ENCODE results near the gene REEP2. TPM values are rescaled to one million over a fixed set of nuclear protein-coding genes. Genes with fewer than 3 reads are reported as not detected.

The REEP2 gene
- total RNA-seq, 1 donor from 2014 or later = 17.2 TPM

DNA sequence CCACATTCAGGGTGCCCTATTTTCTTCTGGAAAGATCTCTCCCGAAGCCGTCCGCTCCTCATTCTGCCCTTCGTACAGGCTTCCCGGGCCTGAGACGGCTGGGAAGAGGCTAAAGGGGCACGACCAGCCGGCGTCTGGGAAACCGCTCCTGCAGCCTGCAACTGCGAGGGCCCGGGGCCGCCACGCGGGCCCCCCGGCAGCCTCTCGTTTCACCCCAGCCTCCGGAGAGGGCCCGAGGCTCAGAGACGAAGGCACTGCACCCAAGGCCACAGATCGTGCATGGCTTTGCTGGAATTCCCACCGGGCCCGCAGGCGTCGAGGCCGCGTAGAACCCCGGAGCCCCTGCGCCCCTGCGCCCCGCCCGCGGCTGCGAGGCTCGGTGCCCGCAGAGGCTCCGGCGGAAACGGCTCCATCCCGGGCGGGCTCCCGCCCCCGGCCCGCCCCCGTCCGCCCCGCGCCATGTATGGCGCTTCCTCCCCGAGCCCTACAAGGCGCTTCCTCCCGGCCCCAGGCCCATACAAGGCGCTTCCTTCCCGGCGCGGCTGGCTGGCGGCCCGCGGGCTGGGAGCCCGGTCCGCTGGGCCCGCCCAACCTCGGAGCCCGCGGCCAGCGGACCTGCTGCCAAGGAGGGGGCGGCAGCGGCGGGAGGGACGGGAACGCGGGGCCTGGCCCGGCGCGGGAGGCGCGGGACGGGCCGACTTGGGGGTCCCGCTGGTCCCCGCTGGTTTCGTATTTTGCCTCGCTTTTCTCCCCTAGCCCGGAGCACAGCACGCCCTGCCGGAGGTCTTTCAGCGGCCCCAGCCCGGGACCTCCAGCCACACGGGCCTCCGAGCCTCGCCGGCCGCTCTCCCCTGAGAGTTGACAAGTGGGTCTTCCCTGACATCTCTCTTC, 53.1 kb downstream of the REEP2 start:
- Mint-ChIP-seq H3K4me3 (ENCODE audit: unreplicated experiment) (peak overlapping the region; percentile 81), H3K27ac (ENCODE audit: unreplicated experiment) (no peak overlapping the region), H3K9me3 (ENCODE audit: unreplicated experiment) (no peaks in the 10 kb centered on the region), H3K27me3 (ENCODE audit: low read depth, unreplicated experiment) (peaks cover 29% of the 10 kb centered on the region), H3K4me1 (ENCODE audit: low read depth, unreplicated experiment) (peaks cover 10% of the 10 kb centered on the region), H3K36me3 (ENCODE audit: low read depth, unreplicated experiment) (no peaks in the 10 kb centered on the region)
- Histone ChIP-seq H3K9ac (ENCODE audit: low read length) (peak overlapping the region; percentile 81), H3K27me3 (ENCODE audit: insufficient read depth, low read length) (no peaks in the 10 kb centered on the region), H4K20me1 (ENCODE audit: insufficient read depth, low read length) (no peaks in the 10 kb centered on the region), H3K9me3 (ENCODE audit: insufficient read depth, low read depth, low read length) (no peaks in the 10 kb centered on the region), H3K4me3 (ENCODE audit: insufficient read depth, low read depth, low read length) (peak overlapping the region; percentile 61), H3K4me2 (ENCODE audit: low read length) (peak overlapping the region; percentile 87), H3K79me2 (ENCODE audit: insufficient read depth, low read length) (no peaks in the 10 kb centered on the region), H3K36me3 (ENCODE audit: insufficient read depth, low read length) (no peaks in the 10 kb centered on the region), H3K27ac (ENCODE audit: low read depth, low read length) (peak overlapping the region; percentile 31), H2AFZ (ENCODE audit: low read depth, low read length) (peak overlapping the region; percentile 67), H3K4me1 (ENCODE audit: insufficient read depth, low read length) (peaks cover 25% of the 10 kb centered on the region)
- FAIRE-seq (no peak), DNase-seq (ENCODE audit: low read depth) (peak; percentile 84)
- TF ChIP-seq, protein P1, sequence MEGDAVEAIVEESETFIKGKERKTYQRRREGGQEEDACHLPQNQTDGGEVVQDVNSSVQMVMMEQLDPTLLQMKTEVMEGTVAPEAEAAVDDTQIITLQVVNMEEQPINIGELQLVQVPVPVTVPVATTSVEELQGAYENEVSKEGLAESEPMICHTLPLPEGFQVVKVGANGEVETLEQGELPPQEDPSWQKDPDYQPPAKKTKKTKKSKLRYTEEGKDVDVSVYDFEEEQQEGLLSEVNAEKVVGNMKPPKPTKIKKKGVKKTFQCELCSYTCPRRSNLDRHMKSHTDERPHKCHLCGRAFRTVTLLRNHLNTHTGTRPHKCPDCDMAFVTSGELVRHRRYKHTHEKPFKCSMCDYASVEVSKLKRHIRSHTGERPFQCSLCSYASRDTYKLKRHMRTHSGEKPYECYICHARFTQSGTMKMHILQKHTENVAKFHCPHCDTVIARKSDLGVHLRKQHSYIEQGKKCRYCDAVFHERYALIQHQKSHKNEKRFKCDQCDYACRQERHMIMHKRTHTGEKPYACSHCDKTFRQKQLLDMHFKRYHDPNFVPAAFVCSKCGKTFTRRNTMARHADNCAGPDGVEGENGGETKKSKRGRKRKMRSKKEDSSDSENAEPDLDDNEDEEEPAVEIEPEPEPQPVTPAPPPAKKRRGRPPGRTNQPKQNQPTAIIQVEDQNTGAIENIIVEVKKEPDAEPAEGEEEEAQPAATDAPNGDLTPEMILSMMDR (IDR thresholded peaks at IDR 0.05; ENCODE audit: insufficient read depth, low read depth, low read length) = no peak
- TF ChIP-seq EZH2 (IDR thresholded peaks at IDR 0.05; ENCODE audit: insufficient read depth, low read length) = no peak

DNA sequence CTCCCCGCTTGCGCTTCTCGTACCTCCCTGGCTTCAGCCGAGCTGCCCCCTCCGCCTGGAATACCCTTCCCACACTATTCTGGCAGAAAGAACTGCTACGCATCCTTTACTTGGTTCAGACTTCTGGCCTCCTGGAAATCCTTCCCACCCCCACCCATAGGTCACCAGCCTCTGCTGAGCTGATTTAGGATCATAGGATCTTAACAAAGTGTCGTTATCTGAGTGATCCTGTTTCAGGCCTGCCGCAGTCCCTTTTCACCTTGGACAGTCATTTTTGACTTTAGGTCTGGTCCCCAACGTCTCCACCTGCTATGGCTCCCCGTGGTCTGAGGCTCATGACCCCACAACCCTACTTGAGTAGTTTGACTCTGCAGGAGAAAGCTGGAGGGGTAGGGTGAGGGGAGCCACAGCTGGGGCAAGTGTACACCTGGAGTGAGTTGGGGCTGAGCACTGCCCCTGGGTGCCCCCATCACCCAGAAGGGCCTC, 53.7 kb downstream of the REEP2 start:
- H3K27me3 ChIP-seq (ENCODE audit: insufficient read depth, low read length) = no peaks in the 10 kb centered on the region
- H3K27ac Mint-ChIP-seq (ENCODE audit: unreplicated experiment) = peak overlapping the region; percentile 73
- no peak for FAIRE-seq
- H3K4me2 ChIP-seq (ENCODE audit: low read length) = peak overlapping the region; percentile 87
- peak overlapping the region; percentile 61 for H3K4me3 ChIP-seq (ENCODE audit: insufficient read depth, low read depth, low read length)
- H3K27me3 Mint-ChIP-seq (ENCODE audit: low read depth, unreplicated experiment) = peaks cover 29% of the 10 kb centered on the region
- H3K36me3 Mint-ChIP-seq (ENCODE audit: low read depth, unreplicated experiment) = no peaks in the 10 kb centered on the region
- peak overlapping the region; percentile 44 for H2AFZ ChIP-seq (ENCODE audit: low read depth, low read length)
- DNase-seq (ENCODE audit: low read depth) = no peak
- H3K4me1 ChIP-seq (ENCODE audit: insufficient read depth, low read length) = peaks cover 22% of the 10 kb centered on the region
- H3K36me3 ChIP-seq (ENCODE audit: insufficient read depth, low read length) = no peaks in the 10 kb centered on the region
- TF ChIP-seq EZH2 (IDR thresholded peaks at IDR 0.05; ENCODE audit: insufficient read depth, low read length) = no peak
- TF ChIP-seq, protein P1 (IDR thresholded peaks at IDR 0.05; ENCODE audit: insufficient read depth, low read depth, low read length) = no peak
- no peaks in the 10 kb centered on the region for H3K79me2 ChIP-seq (ENCODE audit: insufficient read depth, low read length)
- no peaks in the 10 kb centered on the region for H4K20me1 ChIP-seq (ENCODE audit: insufficient read depth, low read length)
- H3K9ac ChIP-seq (ENCODE audit: low read length) = peak overlapping the region; percentile 81
- peaks cover 10% of the 10 kb centered on the region for H3K4me1 Mint-ChIP-seq (ENCODE audit: low read depth, unreplicated experiment)
- H3K9me3 Mint-ChIP-seq (ENCODE audit: unreplicated experiment) = no peaks in the 10 kb centered on the region
- H3K9me3 ChIP-seq (ENCODE audit: insufficient read depth, low read depth, low read length) = no peaks in the 10 kb centered on the region
- H3K4me3 Mint-ChIP-seq (ENCODE audit: unreplicated experiment) = peak overlapping the region; percentile 81
- H3K27ac ChIP-seq (ENCODE audit: low read depth, low read length) = peak overlapping the region; percentile 31

DNA sequence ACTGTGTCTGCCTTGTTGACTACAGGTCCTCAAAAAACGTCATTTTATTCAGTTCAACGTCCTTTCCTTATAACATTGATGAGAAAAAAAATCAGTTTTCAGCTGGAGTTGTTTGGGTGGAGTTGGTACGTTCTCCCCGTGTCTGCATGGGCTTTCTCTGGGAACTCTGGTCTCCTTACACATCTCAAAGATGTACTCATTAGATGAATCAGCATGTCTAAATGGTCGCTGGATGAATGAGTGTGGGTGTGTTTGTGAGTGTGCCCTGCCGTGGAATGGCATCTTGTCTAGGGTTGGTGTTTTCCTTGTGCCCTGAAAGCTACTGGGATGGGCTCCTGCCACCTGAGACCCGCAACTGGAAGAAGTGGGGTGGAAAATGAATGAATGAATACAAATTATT, 56.5 kb downstream of the REEP2 start:
- H3K27ac ChIP-seq (ENCODE audit: low read depth, low read length) = no peak overlapping the region
- H3K27ac Mint-ChIP-seq (ENCODE audit: unreplicated experiment) = no peak overlapping the region
- no peak overlapping the region for H3K4me3 Mint-ChIP-seq (ENCODE audit: unreplicated experiment)

More for the DNA sequence above, 56.5 kb downstream of the REEP2 start:
- H3K4me1 Mint-ChIP-seq (ENCODE audit: low read depth, unreplicated experiment) = peaks cover 6% of the 10 kb centered on the region
- Histone ChIP-seq H3K4me1 (ENCODE audit: insufficient read depth, low read length) (peaks cover 22% of the 10 kb centered on the region), H4K20me1 (ENCODE audit: insufficient read depth, low read length) (no peaks in the 10 kb centered on the region), H3K79me2 (ENCODE audit: insufficient read depth, low read length) (no peaks in the 10 kb centered on the region), H3K4me2 (ENCODE audit: low read length) (no peak overlapping the region), H3K9ac (ENCODE audit: low read length) (no peak overlapping the region), H3K36me3 (ENCODE audit: insufficient read depth, low read length) (no peaks in the 10 kb centered on the region), H3K9me3 (ENCODE audit: insufficient read depth, low read depth, low read length) (no peaks in the 10 kb centered on the region), H3K27me3 (ENCODE audit: insufficient read depth, low read length) (no peaks in the 10 kb centered on the region), H2AFZ (ENCODE audit: low read depth, low read length) (no peak overlapping the region), H3K4me3 (ENCODE audit: insufficient read depth, low read depth, low read length) (no peak overlapping the region)
- peaks cover 14% of the 10 kb centered on the region for H3K27me3 Mint-ChIP-seq (ENCODE audit: low read depth, unreplicated experiment)
- no peaks in the 10 kb centered on the region for H3K36me3 Mint-ChIP-seq (ENCODE audit: low read depth, unreplicated experiment)
- DNase-seq (ENCODE audit: low read depth) (no peak), FAIRE-seq (no peak)
- H3K9me3 Mint-ChIP-seq (ENCODE audit: unreplicated experiment) = no peaks in the 10 kb centered on the region
- TF ChIP-seq EZH2 (IDR thresholded peaks at IDR 0.05; ENCODE audit: insufficient read depth, low read length) = no peak
- TF ChIP-seq, protein P1 (IDR thresholded peaks at IDR 0.05; ENCODE audit: insufficient read depth, low read depth, low read length) = no peak
